GM23338 (cell line): ENCODE results near the gene PAX4. TPM values are rescaled to one million over a fixed set of nuclear protein-coding genes. Genes with fewer than 3 reads are reported as not detected.

Experiments
- ATAC-seq: fragments of 200-7000 bp; cut with Tn5 transposase; 3 replicates; pipeline ENCODE4 v1.9.1; 2020
- DNase-seq: peaks from one replicate; pipeline ENCODE4 v3.0.0-alpha.2; 2015; ENCODE audit warnings: low spot score
- H2AFZ ChIP-seq: fragments of 200-600 bp; sonication (generic); 2 replicates; pipeline ENCODE4 v1.8.0; 2016; ENCODE audit warnings: antibody characterized with exemption, mild to moderate bottlenecking, moderate library complexity
- H3F3A ChIP-seq: fragments of 200-600 bp; sonication (generic); replicated peaks from 2 replicates; pipeline ENCODE4 v1.8.0; 2017; ENCODE audit warnings: antibody characterized with exemption, mixed run types, low read depth
- H3K27ac ChIP-seq: fragments of 200-600 bp; sonication (generic); 2 replicates; pipeline ENCODE4 v1.6.1; 2016; ENCODE audit warnings: low read depth
- H3K27me3 ChIP-seq: fragments of 200-600 bp; sonication (generic); 2 replicates; pipeline ENCODE4 v1.8.0; 2016; ENCODE audit warnings: mild to moderate bottlenecking, mixed run types, moderate library complexity; ENCODE audit not compliant: insufficient read depth
- H3K36me3 ChIP-seq: fragments of 200-600 bp; sonication (generic); 2 replicates; pipeline ENCODE4 v1.8.0; 2016; ENCODE audit warnings: mild to moderate bottlenecking; ENCODE audit not compliant: insufficient read depth
- H3K4me1 ChIP-seq: fragments of 200-600 bp; sonication (generic); 2 replicates; pipeline ENCODE4 v1.8.0; 2016; ENCODE audit warnings: mild to moderate bottlenecking, moderate library complexity; ENCODE audit not compliant: insufficient read depth
- H3K4me2 ChIP-seq: fragments of 200-600 bp; sonication (generic); 2 replicates; pipeline ENCODE4 v1.7.1; 2017; ENCODE audit warnings: mixed run types
- H3K4me3 ChIP-seq: fragments of 200-600 bp; sonication (generic); 2 replicates; pipeline ENCODE4 v1.6.1; 2016; ENCODE audit warnings: mixed run types
- H3K79me2 ChIP-seq: fragments of 200-600 bp; sonication (generic); replicated peaks from 2 replicates; pipeline ENCODE4 v1.8.0; 2017; ENCODE audit warnings: mild to moderate bottlenecking; ENCODE audit not compliant: insufficient read depth
- H3K9me2 ChIP-seq: fragments of 200-600 bp; sonication (generic); 2 replicates; pipeline ENCODE4 v1.8.0; 2017; ENCODE audit not compliant: insufficient read depth
- H4K20me1 ChIP-seq: fragments of 200-600 bp; sonication (generic); replicated peaks from 2 replicates; pipeline ENCODE4 v1.8.0; 2017; ENCODE audit warnings: mild to moderate bottlenecking; ENCODE audit not compliant: insufficient read depth
- H3K27ac Mint-ChIP-seq: 2 replicates; pipeline ENCODE4 v1.8.0; 2020; ENCODE audit warnings: inconsistent platforms, mild to moderate bottlenecking, moderate library complexity, mixed read lengths
- H3K27me3 Mint-ChIP-seq: 3 replicates; pipeline ENCODE4 v1.8.0; 2022; ENCODE audit warnings: low read depth, mild to moderate bottlenecking, moderate library complexity, mixed read lengths, inconsistent platforms; ENCODE audit not compliant: insufficient read depth, poor library complexity
- H3K36me3 Mint-ChIP-seq: 3 replicates; pipeline ENCODE4 v1.8.0; 2021; ENCODE audit warnings: low read depth, mild to moderate bottlenecking, inconsistent platforms, moderate library complexity, mixed read lengths
- H3K4me1 Mint-ChIP-seq: 3 replicates; pipeline ENCODE4 v1.8.0; 2020; ENCODE audit warnings: mild to moderate bottlenecking, inconsistent platforms, mixed read lengths
- H3K4me3 Mint-ChIP-seq: 3 replicates; pipeline ENCODE4 v1.8.0; 2021; ENCODE audit warnings: moderate library complexity, mild to moderate bottlenecking, inconsistent platforms, mixed read lengths
- H3K9me3 Mint-ChIP-seq: 3 replicates; pipeline ENCODE4 v1.8.0; 2020; ENCODE audit warnings: moderate library complexity, mild to moderate bottlenecking, inconsistent platforms, mixed read lengths
- CREB1 ChIP-seq: fragments of 250-450 bp; sonication (Bioruptor Pico); IDR thresholded peaks from 2 replicates; pipeline ENCODE4 v1.5.0; 2020; ENCODE audit warnings: low read depth, mild to moderate bottlenecking, moderate library complexity
- CTCF ChIP-seq, 2 experiments: fragments of 200-600 bp in 1 of 2; sonication (generic) in 1 of 2; conservative IDR thresholded peaks; 2 replicates each; pipeline versions ENCODE4 v1.5.1 to v1.6.1; 2016 to 2017; ENCODE audit warnings: antibody characterized with exemption in 2 of 2, low read depth in 2 of 2, mild to moderate bottlenecking in 2 of 2, moderate library complexity in 1 of 2
- ETS1 ChIP-seq: IDR thresholded peaks from 2 replicates; pipeline ENCODE4 v1.6.1; 2016; ENCODE audit warnings: antibody characterized with exemption
- EZH2 ChIP-seq: fragments of 200-600 bp; sonication (generic); IDR thresholded peaks from one replicate; pipeline ENCODE4 v1.8.0; 2017; ENCODE audit warnings: antibody characterized with exemption, mild to moderate bottlenecking, low read depth; ENCODE audit not compliant: unreplicated experiment
- EZH2phosphoT487 ChIP-seq: fragments of 200-600 bp; sonication (generic); IDR thresholded peaks from one replicate; pipeline ENCODE4 v1.8.1; 2018; ENCODE audit warnings: antibody characterized with exemption; ENCODE audit not compliant: unreplicated experiment
- JUNB ChIP-seq: IDR thresholded peaks from one replicate; pipeline ENCODE4 v1.6.1; 2016; ENCODE audit warnings: antibody characterized with exemption; ENCODE audit not compliant: unreplicated experiment
- NANOG ChIP-seq: IDR thresholded peaks from 2 replicates; pipeline ENCODE4 v1.6.1; 2016; ENCODE audit warnings: antibody characterized with exemption, borderline replicate concordance
- POLR2AphosphoS5 ChIP-seq: IDR thresholded peaks from 2 replicates; pipeline ENCODE4 v1.6.1; 2016; ENCODE audit warnings: antibody characterized with exemption, low read depth
- REST ChIP-seq: IDR thresholded peaks from one replicate; pipeline ENCODE4 v1.6.1; 2018; ENCODE audit warnings: antibody characterized with exemption; ENCODE audit not compliant: unreplicated experiment
- STAT1 ChIP-seq: IDR thresholded peaks from one replicate; pipeline ENCODE4 v1.6.1; 2016; ENCODE audit warnings: antibody characterized with exemption; ENCODE audit not compliant: unreplicated experiment
- ZNF114 ChIP-seq: fragments of 250-450 bp; sonication (Bioruptor Pico); IDR thresholded peaks from 2 replicates; pipeline ENCODE4 v1.5.0; 2020; ENCODE audit warnings: mild to moderate bottlenecking, moderate library complexity
- ZNF331 ChIP-seq: fragments of 250-450 bp; sonication (Bioruptor Pico); IDR thresholded peaks from 2 replicates; pipeline ENCODE4 v1.5.0; 2020; ENCODE audit warnings: low read depth, mild to moderate bottlenecking, moderate library complexity
- ZNF462 ChIP-seq: fragments of 250-450 bp; sonication (Bioruptor Pico); IDR thresholded peaks from 2 replicates; pipeline ENCODE4 v1.5.0; 2020; ENCODE audit warnings: mild to moderate bottlenecking, moderate library complexity
- polyA plus RNA-seq: library from polyadenylated mRNA; unstranded; fragments of >200 nt; fragmentation: Nextera tagmentation; extraction: Ambion mirVana; gene quantifications from 2 replicates; pipeline ENCODE4 v1.2.1, GENCODE V29; 2016
- total RNA-seq: library from RNA; depleted of rRNA; stranded (reverse); fragments of >200 nt; shearing (Covaris generic); gene quantifications from 2 replicates; pipeline ENCODE4 v1.2.3, GENCODE V29; 2014

Gene PAX4
- total and polyA plus RNA-seq, 2 experiments from 2014 or later, result not detected

GRCh38 chr7:127608446-127608845 is 9.5 kb downstream of the PAX4 start:
- Histone ChIP-seq H4K20me1 (no peaks in the 10 kb centered on the region), H3K27me3 (no peaks in the 10 kb centered on the region), H3K4me1 (no peaks in the 10 kb centered on the region), H3K27ac (no peak overlapping the region), H3K4me2 (no peak overlapping the region), H2AFZ (no peak overlapping the region), H3F3A (no peaks in the 10 kb centered on the region), H3K36me3 (no peaks in the 10 kb centered on the region), H3K79me2 (no peaks in the 10 kb centered on the region), H3K9me2 (peaks cover 4% of the 10 kb centered on the region; the same call in 1 of the 2 replicates), H3K4me3 (no peak overlapping the region)
- no peak for ATAC-seq
- no peaks in the 10 kb centered on the region; the same call in 2 of the 3 replicates for H3K4me1 Mint-ChIP-seq
- H3K36me3 Mint-ChIP-seq, result peaks cover 6% of the 10 kb centered on the region
- H3K27me3 Mint-ChIP-seq, result peaks cover 5% of the 10 kb centered on the region
- H3K9me3 Mint-ChIP-seq, result peaks cover 21% of the 10 kb centered on the region
- no peak overlapping the region for H3K27ac Mint-ChIP-seq
- DNase-seq, result no peak
- H3K4me3 Mint-ChIP-seq, result no peak overlapping the region
- TF ChIP-seq CTCF (conservative IDR thresholded peaks at IDR 0.05; ENCODE audit: low read depth in 2 of 2) (no peak), ZNF462 (CRISPR knock-in tag) (no peak), REST (no peak), ETS1 (no peak), STAT1 (no peak), POLR2AphosphoS5 (no peak), CREB1 (CRISPR knock-in tag) (no peak), ZNF114 (no peak), NANOG (no peak), ZNF331 (CRISPR knock-in tag) (no peak), EZH2 (no peak), JUNB (no peak), EZH2phosphoT487 (no peak)
